Erythroblast (primary cell): ENCODE measurements around the gene ZNF500.

Source experiments
- GATA1 ChIP-seq: IDR thresholded peaks from 2 replicates; pipeline ENCODE4 v1.6.1; 2011; ENCODE audit warnings: low read depth, mild to moderate bottlenecking, control low read depth, low read length, moderate library complexity
- POLR2A ChIP-seq: IDR thresholded peaks from 2 replicates; pipeline ENCODE4 v1.6.1; 2011; ENCODE audit warnings: mild to moderate bottlenecking, low read length

DNA sequence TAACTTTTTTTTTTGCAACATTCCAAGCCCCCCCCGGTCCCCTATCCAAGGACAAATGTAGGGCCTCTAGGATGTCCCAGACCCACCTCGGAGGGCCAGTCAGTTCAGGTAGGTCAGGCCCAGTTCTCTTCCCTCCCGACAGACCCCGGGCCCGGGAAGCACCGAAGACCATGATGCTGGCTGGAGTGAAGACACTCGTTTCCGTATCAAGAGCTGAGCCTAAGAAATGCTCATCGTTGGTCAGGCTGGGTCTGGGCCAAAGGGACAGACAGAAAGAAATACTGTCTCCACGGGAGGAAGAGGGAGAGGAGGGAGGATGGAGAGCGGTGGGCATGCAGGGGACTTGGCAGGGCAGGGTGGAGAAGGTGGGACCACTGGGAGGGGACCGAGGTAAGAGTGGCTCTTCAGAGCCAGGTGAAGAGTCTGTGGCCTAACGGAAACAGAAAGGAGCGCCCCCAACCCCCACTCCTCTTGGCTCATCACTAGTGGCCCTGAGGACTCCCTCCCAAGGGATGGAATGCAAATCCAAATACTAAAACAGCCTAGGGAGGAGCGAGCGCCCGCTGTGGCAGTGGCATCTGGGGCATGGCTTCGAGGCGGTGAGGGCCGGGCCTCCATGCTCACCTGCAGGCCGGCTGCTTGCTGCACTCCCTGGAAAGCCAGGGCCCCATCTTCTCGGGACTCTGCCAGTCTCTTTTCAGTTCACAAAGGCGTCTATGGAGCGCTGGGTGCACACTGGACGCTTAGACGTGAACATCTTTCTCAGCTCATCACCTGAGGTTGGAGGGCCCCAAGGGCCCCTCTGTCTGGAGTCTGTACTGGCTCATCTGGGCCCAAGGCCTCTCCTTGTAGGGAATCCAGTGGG, 37.2 kb upstream of the ZNF500 start:
- TF ChIP-seq POLR2A: no peak
- no peak for TF ChIP-seq GATA1
